HG02870 (cell line): ENCODE measurements around the gene P2RY14.

Experiments
- ATAC-seq: cut with Tn5 transposase; IDR thresholded peaks from one replicate; pipeline ENCODE4 v1.9.1; 2021; ENCODE audit warnings: mild to moderate bottlenecking, moderate library complexity; ENCODE audit not compliant: unreplicated experiment

P2RY14 gene

GRCh38 chr3:151301787-151302186 lies 23.4 kb upstream of the P2RY14 start:
- ATAC-seq = no peak

GRCh38 chr3:151300539-151300938 lies 22.2 kb upstream of the P2RY14 start:
- ATAC-seq = no peak

DNA sequence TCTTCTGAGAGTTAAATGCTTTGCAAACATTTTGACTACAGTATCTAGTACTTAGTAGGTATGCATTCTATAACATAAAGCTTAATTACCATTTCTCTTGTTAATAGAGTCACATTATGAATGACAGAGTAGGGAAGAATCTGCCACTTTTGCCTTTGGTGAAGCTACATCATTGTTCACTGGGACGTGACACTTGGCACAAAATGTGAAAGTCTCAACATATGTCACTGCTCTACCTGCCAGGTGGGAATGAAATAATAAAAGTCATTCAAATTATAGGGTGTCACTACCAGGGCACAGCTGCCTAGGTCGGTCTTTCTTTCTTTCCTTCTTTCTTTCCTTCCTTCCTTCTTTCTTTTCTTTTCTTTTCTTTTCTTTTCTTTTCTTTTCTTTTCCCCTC lies 20.7 kb upstream of the P2RY14 start:
- no peak for ATAC-seq

DNA sequence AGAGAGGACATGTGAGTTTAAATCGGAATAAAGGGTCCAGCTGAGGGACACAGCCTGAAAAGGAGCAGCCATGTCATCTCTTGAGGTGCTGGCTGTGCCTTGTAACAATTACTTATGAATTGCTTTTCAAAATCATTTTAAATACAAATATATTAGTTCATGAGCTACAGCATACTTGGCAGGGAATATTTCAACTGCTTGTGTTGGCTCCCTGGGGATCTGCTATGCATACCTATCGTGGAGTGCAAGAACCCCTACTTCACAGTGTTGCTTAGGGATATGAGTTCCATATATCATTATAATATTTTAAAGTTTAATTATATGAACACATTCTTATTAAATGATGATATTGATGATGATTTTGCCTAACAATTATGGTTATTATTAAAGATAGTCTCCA lies 19.1 kb upstream of the P2RY14 start:
- ATAC-seq = no peak

GRCh38 chr3:151296226-151296625 lies 17.9 kb upstream of the P2RY14 start:
- no peak for ATAC-seq

DNA sequence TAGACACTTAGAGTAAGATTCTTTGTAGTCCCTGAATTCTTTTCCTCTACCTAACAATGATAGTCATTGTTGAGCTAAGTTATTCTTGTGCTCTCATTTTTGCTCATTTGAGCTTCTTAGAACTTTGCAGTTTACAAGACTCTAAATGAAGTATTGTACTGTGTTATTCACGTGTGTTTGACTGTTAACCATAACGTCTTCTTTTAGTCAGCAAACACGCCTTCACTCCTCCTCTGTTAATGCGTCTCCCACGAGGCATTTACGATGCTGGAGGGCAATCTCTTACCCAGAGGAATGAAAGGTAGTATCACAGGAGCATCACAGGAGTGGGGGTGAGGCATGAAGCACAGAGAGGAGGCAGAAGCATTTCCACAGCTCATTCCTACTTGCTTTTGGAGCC lies 14.8 kb upstream of the P2RY14 start:
- no peak for ATAC-seq

DNA sequence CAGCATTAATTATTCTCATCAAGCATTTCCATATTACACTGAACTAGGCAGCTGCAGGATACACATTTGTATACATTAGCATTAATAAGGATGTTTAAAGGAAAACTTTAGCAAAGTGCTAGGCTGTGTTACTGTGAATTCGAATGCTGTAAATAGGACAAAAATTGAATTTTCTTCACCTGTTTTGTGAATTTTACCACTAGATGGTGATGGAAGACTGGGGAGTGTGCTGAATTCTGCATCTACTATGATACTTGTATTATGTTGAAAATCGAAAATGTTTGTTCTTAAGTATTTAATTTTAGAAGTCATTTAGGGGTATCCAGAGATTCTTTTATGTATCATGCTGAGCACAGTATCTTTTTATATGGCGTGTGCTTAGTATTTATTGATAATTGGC lies 12.3 kb upstream of the P2RY14 start:
- ATAC-seq = no peak

DNA sequence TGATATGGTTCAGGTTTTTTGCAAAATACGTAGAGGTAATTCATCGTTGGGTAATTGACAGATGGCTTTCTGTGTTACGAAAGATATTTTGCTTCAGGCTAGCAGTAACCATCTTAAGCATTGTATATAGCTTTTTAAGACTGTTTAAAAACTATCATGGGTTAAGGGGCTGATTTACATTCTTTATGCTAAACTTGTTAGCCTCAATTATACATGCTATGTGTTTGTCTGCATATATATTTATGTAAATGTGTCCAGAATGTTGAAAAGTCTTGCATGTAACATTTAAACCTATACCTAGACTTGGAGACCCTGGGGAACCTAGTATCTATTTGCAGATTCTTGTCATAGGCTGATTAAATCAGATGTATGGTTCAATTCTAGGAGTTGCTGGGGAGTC lies 11.1 kb upstream of the P2RY14 start:
- ATAC-seq = no peak

DNA sequence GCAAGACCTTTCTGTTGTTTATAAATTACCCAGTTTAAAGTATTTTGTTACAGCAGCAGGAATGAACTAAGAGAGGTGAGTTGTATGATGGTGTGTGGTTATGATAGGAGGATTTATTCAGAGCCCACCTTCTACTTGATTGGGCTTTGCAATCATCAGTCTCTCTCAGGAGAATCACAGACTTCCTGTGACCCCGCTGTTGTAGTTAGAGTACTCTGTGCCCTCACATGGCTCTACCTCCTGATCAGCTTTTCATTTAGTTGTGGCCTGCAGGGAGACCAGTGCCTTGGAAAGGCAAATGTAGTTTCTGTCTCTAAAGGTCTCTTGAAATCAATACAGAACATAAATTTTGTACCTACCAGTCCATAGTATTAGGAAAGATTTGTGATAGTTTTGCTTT lies 7.6 kb upstream of the P2RY14 start:
- no peak for ATAC-seq

GRCh38 chr3:151283907-151284461 lies 5.6 kb upstream of the P2RY14 start:
- ATAC-seq = no peak

DNA sequence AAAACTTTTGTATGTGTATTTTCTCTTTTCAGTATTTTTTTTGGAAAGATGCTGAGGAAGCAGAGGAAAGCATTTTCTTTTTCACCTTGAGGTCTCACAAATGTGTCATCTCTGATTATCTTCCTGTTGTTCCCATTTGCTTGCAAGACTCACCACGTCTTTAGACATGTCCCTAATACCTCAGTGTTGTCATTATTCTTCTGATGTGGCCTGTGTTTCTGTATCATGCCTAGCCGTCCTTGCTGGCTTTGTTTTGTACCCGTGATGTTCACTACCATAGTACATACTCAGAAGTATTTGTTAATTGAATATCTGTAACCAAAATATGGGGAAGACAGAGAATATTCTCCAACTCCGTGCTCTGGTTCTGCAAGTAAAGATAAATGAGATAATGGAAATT lies 5.0 kb upstream of the P2RY14 start:
- no peak for ATAC-seq

DNA sequence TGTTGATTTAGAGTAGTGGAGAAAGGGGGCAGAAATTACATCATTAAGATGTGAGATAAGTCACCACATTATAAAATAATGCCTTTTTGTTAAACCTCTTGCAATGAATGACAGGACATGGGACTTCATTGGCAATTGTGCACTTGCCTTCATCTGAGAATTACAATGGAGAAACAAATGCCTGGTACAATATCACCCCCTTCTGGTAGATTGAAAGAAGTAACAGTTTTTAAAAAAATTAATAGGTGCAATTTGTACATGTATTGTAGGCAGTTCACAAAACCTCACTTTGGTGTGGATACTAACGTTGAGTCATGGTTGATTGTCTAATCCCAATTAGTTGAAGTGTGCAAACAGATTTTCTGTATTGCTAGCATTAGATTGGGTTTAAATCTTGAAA lies 4.6 kb upstream of the P2RY14 start:
- ATAC-seq = no peak

DNA sequence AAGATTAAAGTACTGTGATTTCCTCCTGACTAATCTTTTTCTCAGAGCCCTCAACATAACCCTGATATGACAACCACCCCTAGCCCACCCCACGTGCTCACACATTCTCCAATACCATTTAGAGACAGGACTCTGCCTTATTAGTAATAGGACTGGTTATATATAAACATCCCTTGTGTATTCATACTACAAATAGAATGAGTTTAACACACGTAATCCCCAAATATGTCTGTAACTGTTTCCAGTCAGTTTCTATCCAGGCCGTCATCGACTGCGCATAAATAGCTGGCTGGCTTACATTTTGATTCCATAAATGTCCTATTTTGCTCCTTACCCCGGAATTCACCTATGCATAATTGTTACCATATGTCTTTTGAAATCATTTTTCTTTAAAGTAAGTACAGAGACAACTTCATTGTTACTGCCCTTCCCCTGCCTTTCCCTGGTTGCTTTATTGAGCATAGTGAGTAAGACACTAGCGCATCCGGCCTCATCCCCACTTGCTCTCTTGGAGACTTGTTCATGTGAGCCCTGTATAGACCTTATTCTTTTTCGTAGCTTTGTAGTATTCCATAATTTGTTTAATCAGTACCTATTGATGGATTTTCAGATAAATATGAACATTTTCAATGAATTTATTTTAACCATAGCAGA lies 3.5 kb upstream of the P2RY14 start:
- no peak for ATAC-seq

GRCh38 chr3:151276687-151277042 lies 1.7 kb downstream of the P2RY14 start:
- ATAC-seq = peak; percentile 60

DNA sequence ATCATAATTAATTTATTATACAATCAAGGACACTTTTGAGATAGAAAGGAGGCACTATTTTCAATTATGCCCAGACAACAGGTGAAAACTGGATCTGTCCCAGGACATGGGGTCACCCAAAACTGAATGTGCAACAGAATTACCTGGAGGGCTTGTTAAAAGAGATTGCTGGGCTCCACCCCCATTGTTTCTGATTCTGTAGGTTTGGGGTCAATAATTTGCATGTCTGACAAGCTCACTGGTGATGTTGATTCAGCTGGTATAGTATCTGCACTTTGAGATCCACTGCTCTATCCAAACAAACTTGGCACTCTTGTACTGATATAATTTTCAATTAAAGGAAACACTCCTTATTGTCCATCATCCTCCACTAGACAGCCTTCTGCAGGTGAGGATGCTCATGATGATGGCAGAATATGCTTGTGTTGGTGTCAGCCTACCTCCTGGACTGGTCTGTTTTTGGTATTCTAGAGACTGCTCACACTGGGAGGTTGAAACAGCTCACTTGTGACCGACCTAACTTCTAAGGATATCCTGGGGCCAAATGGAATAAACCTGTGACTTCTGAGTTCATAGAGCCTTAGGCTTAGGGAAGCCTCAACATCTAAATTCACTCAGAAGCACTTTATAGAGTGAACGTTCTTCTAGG lies 2.2 kb downstream of the P2RY14 start:
- peak; percentile 21 for ATAC-seq

DNA sequence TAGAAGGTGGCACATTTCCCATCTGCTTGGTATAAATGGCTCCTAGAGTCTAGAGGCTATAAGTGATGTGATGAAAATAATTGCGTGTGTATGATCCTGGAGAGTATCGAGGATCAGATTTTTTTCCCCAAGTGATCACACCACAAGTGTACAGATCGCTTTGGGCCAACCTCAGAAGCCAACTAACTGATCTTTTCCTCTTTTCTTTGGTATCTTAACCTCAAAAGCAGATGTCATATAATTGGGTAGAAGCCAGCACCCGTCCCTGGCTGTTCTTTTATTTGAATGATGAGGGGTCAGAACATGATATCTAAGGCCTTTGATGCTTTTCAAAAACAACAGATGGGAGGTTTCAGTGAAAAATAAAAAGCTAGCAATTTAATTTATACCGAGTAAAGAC lies 3.3 kb downstream of the P2RY14 start:
- ATAC-seq = no peak

GRCh38 chr3:151269631-151270030 lies 8.7 kb downstream of the P2RY14 start:
- ATAC-seq = no peak

- ATAC-seq = peak; percentile 65
These were observed 9.8 kb downstream of the P2RY14 start for GRCh38 chr3:151268267-151269235.

DNA sequence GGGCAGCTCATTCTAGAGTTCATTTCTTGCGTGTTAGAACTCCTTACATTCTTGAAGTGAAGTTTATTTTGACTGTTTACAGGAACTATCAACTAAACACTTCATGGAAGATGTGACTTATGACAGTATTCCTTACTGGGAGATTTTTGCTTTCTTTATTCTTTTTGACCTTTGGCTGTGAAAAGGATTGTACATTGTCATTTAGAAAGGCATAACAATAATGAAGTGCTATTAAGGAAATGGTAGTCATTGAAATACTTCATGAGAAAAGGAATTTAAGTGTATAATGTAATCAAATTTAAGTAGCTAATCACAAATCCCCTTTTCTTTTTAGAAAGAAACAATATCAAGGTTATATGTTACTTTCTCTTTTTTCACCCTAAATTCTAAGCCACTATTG lies 11.3 kb downstream of the P2RY14 start:
- no peak for ATAC-seq

- ATAC-seq = peak; percentile 82
These were observed 12.5 kb downstream of the P2RY14 start for GRCh38 chr3:151265866-151266265.

- ATAC-seq = no peak
These were observed 13.2 kb downstream of the P2RY14 start for GRCh38 chr3:151265166-151265565.

GRCh38 chr3:151264605-151265004 lies 13.7 kb downstream of the P2RY14 start:
- ATAC-seq = no peak
